GM19324 (cell line): ENCODE data around the gene TNFAIP8L3.
"Not testable (repeated sequence)": the region's sequence is repeated elsewhere in the genome, so short reads cannot be mapped to it uniquely, and the experiment has no call there.

ENCODE experiments used
- ATAC-seq: cut with Tn5 transposase; IDR thresholded peaks from one replicate; pipeline ENCODE4 v1.9.1; 2021; ENCODE audit warnings: mild to moderate bottlenecking, moderate library complexity; ENCODE audit not compliant: unreplicated experiment, low FRiP score

Gene TNFAIP8L3

DNA sequence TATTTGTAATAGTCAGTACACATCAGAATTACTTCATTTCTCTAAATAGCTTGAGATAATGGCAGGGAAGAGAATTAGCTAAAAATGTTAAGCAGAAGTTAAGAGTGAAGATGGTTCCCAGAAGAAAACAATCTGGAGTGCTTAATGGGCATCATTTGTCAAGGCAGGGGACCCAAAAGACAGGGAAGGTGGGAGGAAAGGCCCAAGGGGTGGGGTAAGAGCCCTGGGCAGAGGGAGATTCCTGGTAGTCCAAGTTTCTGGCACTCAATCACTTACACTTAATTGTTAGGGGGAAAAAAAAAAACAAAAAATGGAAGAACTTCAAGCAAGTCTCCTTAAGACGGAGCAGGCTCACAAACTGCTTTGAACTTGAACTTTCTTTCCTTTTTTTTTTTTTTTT, 28.9 kb downstream of the TNFAIP8L3 start:
- ATAC-seq: no peak

- no peak for ATAC-seq
These were observed 29.4 kb downstream of the TNFAIP8L3 start for GRCh38 chr15:51065261-51065660.

- no peak for ATAC-seq
These were observed 32.0 kb downstream of the TNFAIP8L3 start for GRCh38 chr15:51062736-51063135.

GRCh38 chr15:51060030-51060673, 34.6 kb downstream of the TNFAIP8L3 start:
- no peak for ATAC-seq

DNA sequence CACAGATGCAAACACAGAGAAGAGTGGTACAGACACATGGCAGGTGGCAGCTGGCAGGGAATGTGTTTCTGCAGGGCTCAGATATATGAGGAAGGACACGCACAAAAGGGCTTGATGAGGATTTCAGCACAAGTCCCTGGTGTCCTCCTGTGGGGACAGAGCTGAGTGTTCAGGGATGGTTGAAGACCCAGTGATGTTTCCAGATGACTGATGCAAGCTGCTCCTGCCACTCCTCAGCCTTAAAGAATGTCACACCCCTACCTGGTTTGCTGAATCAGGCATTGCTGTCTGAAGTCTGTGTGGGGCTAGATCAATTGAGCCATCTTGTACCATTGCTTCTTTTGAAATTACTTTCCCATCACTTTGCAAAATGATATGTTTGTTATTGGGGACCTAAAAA, 40.2 kb downstream of the TNFAIP8L3 start:
- no peak for ATAC-seq

DNA sequence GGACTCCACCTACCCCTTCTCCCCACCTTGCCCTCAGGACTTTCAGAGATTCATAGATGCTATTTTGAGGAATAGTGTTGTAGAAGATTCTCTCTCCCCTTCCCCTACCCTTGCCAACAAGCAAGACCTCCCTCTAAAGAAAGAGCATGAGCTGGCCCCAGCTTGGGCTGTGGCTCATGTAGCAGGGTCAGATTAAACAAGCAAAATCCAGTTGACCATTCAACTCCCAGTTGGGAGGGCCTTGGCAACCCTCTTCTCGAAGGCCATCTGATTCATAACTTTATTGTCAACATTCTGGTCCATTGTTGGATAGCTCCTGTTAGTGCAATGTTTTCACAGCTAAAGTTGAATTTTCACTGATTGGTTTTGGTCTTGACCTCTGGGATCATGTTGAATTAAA, 41.1 kb downstream of the TNFAIP8L3 start:
- no peak for ATAC-seq

DNA sequence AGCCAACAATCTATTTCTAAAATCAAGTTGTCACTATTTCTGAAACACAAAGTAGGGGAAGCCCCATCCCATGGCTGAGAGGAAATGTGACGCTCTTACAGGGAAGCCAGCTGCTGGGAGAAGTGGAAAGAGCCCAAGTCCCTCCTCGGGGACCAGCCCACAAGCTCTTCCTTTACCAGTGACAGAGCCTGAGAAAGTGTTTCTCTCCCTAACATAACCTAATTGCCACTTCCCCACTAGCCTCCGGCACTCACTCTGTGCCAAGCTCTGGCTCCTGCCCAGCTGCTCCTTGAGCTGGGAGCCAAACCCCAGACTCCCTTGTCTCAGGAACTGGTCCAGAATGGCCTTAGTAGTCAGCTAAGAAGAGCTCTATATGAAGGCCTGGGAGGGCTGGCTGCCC, 42.9 kb downstream of the TNFAIP8L3 start:
- ATAC-seq: no peak

DNA sequence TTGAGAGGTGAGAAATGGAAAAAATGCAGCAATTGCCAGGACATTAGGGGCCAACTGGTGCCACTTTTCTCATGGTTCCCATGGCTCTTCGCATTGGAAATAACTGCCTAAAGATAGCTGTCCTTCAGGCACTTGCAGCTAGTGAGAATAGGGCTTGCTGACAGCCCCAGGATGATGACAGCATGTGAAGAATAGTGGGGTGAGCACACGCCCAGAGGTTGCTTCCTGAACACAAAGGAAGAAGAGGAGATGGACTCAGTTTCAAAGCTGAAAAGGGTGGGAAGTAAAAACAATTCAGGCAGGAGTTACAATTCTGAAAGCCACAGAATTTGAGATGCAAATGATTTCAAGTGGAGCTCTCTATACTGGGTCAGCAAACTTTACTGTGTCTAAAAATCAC, 45.6 kb downstream of the TNFAIP8L3 start:
- ATAC-seq: no peak

- no peak for ATAC-seq
These were observed 46.4 kb downstream of the TNFAIP8L3 start for GRCh38 chr15:51048308-51048707.

GRCh38 chr15:51046799-51047449, 47.8 kb downstream of the TNFAIP8L3 start:
- ATAC-seq: no peak

DNA sequence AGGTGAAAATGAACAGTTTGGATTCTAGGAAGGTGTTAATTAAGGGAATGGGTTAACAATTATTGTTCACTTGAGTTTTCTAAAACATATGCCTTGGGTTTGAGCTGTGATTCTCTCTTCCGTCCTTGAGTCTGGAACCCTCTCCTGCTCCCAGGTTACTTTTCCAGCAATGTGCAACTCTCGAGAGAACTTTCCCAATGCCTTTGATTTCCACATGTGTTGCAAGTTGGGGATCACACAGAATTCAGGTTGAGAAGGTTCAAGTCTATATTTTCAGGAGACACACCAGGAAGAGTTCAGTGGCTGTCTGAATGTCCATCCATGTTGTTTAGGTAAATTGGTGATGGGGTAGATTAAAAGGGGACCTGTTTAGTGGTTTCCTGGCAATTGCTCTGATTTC, 48.7 kb downstream of the TNFAIP8L3 start:
- ATAC-seq: no peak

DNA sequence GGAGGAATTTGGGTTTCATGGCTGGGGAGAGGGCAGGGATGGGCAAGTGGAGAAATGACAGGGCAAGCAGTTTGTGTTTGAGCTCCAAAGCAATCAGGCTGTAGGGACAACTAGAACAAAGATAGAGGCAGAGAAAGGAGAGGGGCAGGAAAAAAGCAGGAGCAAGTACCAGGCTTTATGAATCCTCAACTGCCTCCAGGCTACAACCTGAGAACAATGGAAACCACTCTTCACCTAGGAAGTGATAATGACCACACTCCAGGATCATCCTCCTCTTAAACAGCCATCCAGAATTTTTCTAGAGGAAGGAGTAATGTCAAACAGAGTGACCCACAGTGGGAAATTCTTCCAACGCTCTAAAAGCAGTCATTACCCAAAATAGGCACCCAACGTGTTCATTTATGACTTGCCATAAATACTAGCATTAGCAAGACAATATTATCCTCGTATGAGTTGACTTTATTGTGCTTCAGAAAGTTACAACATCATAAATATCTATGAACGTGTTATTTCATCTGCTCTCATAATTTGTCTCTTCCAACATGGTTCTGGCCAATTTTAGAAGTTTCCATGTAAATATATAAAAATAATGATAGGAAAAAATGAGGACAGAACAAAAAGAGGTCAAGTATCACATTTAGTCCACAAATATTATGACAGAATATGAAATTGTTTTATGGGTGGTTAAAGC, 50.5 kb downstream of the TNFAIP8L3 start:
- no peak for ATAC-seq

DNA sequence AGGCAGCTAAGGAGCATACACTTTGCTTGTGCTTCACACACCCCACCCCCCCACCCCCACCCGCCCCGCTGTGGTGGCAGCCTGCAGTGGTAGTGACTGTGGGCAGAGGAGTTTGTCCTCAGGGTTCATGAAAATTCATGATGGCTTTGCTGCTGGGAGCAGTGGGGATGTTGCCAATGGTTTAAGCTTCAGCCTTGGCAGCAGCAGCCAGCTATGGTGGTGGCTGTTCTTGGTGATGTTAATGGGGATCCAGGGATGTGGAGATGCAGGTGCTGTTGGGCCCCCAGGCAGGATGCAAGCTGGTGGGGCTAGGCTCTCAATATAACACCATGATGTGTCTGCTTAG, 55.8 kb downstream of the TNFAIP8L3 start:
- ATAC-seq: no peak

DNA sequence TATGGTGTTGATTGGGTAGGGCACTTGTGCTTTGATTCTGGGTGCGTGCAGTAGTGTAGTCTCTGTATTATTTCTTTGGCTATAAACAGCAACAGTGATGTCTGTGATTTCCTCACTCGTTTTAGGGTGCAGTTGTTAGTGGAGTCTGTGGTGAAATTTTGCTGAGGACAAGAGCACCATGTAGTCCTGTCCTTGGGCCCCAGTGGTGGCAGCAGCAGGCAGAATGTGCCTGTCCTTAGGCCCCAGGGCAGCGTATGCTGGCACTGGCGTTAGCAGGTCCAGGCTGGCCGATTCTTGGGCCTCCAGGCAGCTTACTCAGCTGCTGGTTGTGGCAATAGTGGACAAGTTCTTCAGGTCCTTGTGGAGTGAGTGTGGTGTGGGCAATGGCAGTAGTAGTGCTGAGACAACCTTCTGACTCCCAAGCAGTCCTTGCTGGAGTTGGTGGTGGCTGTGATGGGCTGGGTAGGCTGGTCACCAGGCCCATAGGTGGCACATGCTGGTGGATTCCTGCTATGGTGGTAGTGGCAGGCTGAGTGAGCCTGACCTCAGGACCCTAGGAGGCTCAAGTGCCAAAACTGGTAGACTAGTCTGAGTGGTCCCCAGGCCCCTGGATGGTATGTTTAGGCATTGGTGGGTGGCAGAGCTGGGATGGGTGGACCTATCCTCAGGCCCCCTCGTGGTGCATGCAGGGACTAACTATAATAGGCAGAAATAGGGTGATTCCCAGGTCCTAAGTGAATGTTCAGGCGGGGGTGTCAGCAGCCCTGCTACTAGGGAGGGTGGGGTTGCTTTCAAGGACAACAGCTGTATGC, 56.3 kb downstream of the TNFAIP8L3 start:
- no peak for ATAC-seq

DNA sequence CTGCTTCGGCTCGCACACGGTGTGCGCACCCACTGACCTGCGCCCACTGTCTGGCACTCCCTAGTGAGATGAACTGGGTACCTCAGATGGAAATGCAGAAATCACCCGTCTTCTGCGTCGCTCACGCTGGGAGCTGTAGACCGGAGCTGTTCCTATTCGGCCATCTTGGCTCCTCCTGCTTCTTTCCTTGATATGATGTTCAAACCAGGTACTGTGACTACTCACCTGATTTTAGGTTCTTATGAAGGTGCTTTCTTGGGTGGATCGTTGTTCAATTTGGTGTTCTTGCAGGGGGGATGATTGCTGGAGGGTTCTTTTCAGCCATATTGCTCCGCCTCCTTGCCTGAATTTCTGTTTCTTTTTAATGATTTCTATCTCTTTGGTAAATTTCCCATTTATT, 57.2 kb downstream of the TNFAIP8L3 start:
- not testable (repeated sequence) for ATAC-seq

- ATAC-seq: no peak
These were observed 63.9 kb downstream of the TNFAIP8L3 start for GRCh38 chr15:51030649-51031316.

DNA sequence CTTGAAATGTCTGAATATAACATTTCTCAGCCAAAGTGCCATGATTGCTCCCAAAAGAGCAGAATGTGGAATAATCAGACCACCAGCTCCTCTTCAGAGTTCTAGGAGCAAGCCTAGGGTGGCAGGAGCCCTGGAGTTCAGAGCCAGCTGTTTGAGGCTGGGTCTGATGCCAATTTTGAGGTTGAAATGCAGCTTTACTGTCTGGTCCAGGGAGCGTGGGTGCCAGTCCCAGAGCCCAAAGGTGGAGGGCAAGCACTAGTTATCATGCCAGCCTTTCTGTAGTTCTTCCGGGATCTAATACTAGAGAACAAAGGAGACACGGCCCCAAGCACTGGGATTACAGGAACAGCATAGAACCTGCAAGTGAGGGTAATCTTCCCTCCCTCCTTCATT, 69.3 kb downstream of the TNFAIP8L3 start:
- no peak for ATAC-seq

- no peak for ATAC-seq
These were observed 69.8 kb downstream of the TNFAIP8L3 start for GRCh38 chr15:51024735-51025453.

GRCh38 chr15:51023499-51023898, 71.2 kb downstream of the TNFAIP8L3 start:
- ATAC-seq: no peak

GRCh38 chr15:51022206-51022605, 72.5 kb downstream of the TNFAIP8L3 start:
- ATAC-seq: no peak
